Mesendoderm (in vitro differentiated cells): ENCODE data around the gene FLVCR1.

Source experiments
- DNase-seq: peaks from one replicate; pipeline ENCODE4 v3.0.0; 2013
- H2AK5ac ChIP-seq: 2 replicates; pipeline ENCODE4 v1.6.1; 2013; ENCODE audit warnings: low read length, inconsistent platforms
- H2BK120ac ChIP-seq: 2 replicates; pipeline ENCODE4 v1.6.1; 2013; ENCODE audit warnings: low read depth, mild to moderate bottlenecking, low read length, moderate library complexity, mixed read lengths
- H2BK15ac ChIP-seq: replicated peaks from 2 replicates; pipeline ENCODE4 v1.6.1; 2013; ENCODE audit warnings: low read depth, mild to moderate bottlenecking, moderate library complexity
- H2BK5ac ChIP-seq: 2 replicates; pipeline ENCODE4 v1.6.1; 2013; ENCODE audit warnings: low read length, inconsistent platforms
- H3K18ac ChIP-seq: 2 replicates; pipeline ENCODE4 v1.6.1; 2013; ENCODE audit warnings: mild to moderate bottlenecking, low read length, mixed read lengths
- H3K23ac ChIP-seq: one replicate; pipeline ENCODE4 v1.6.1; 2013; ENCODE audit warnings: low read length
- H3K27ac ChIP-seq: 2 replicates; pipeline ENCODE4 v1.5.1; 2013; ENCODE audit warnings: low read depth, mild to moderate bottlenecking, inconsistent platforms, low read length, moderate library complexity
- H3K27me3 ChIP-seq: 2 replicates; pipeline ENCODE4 v1.6.1; 2013; ENCODE audit warnings: low read length, control low read depth, mild to moderate bottlenecking, inconsistent platforms; ENCODE audit not compliant: insufficient read depth, poor library complexity
- H3K36me3 ChIP-seq: 2 replicates; pipeline ENCODE4 v1.6.1; 2013; ENCODE audit warnings: low read length, inconsistent platforms; ENCODE audit not compliant: control insufficient read depth, insufficient read depth
- H3K4ac ChIP-seq: one replicate; pipeline ENCODE4 v1.6.1; 2013; ENCODE audit warnings: low read depth, mild to moderate bottlenecking, low read length, moderate library complexity
- H3K4me1 ChIP-seq: 2 replicates; pipeline ENCODE4 v1.6.1; 2013; ENCODE audit warnings: low read depth, low read length, inconsistent platforms; ENCODE audit not compliant: control insufficient read depth
- H3K4me2 ChIP-seq: 2 replicates; pipeline ENCODE4 v1.6.1; 2013; ENCODE audit warnings: low read length
- H3K4me3 ChIP-seq: 2 replicates; pipeline ENCODE4 v1.5.1; 2013; ENCODE audit warnings: mild to moderate bottlenecking, low read length
- H3K56ac ChIP-seq: one replicate; pipeline ENCODE4 v1.6.1; 2013; ENCODE audit warnings: low read length
- H3K79me1 ChIP-seq: 2 replicates; pipeline ENCODE4 v1.6.1; 2013; ENCODE audit warnings: low read length, inconsistent platforms
- H3K79me2 ChIP-seq: 2 replicates; pipeline ENCODE4 v1.6.1; 2013; ENCODE audit warnings: mild to moderate bottlenecking, low read length; ENCODE audit not compliant: control insufficient read depth, insufficient read depth
- H3K9ac ChIP-seq: 2 replicates; pipeline ENCODE4 v1.6.1; 2013; ENCODE audit warnings: low read length, inconsistent platforms
- H4K5ac ChIP-seq: one replicate; pipeline ENCODE4 v1.6.1; 2013; ENCODE audit warnings: low read length
- H4K8ac ChIP-seq: one replicate; pipeline ENCODE4 v1.6.1; 2013; ENCODE audit warnings: low read depth, mild to moderate bottlenecking, control low read depth, low read length, moderate library complexity
- WGBS: extraction: QIAGEN DNeasy Blood & Tissue Kit; methylation state at CpG from one replicate; pipeline ENCODE4 v1.1.7; 2013; ENCODE audit warnings: low lambda C conversion rate, missing lambda C conversion rate; ENCODE audit not compliant: insufficient coverage; ENCODE audit errors: extremely low coverage; 5-methylcytosine and 5-hydroxymethylcytosine counted together

The FLVCR1 gene

GRCh38 chr1:212852105-212852688 is 5.9 kb upstream of the FLVCR1 start:
- no peaks in the 10 kb centered on the region for H3K79me1 ChIP-seq
- H3K4me2 ChIP-seq = no peak overlapping the region
- no peak overlapping the region for H3K4me3 ChIP-seq
- no peak overlapping the region for H3K56ac ChIP-seq
- no peak overlapping the region for H2BK15ac ChIP-seq
- H2AK5ac ChIP-seq = no peak overlapping the region
- H4K8ac ChIP-seq = no peak overlapping the region
- no peak for DNase-seq
- no peaks in the 10 kb centered on the region for H3K36me3 ChIP-seq
- no peak overlapping the region for H3K9ac ChIP-seq
- no peak overlapping the region for H3K23ac ChIP-seq
- no CpG with 5 or more reads among the region's 5 CpGs for WGBS
- no peak overlapping the region for H3K18ac ChIP-seq
- H3K27me3 ChIP-seq = no peaks in the 10 kb centered on the region
- H3K79me2 ChIP-seq = peaks cover 2% of the 10 kb centered on the region
- no peak overlapping the region for H3K27ac ChIP-seq
- H3K4me1 ChIP-seq = no peaks in the 10 kb centered on the region
- H2BK120ac ChIP-seq = no peak overlapping the region
- H2BK5ac ChIP-seq = no peak overlapping the region
- no peak overlapping the region for H4K5ac ChIP-seq
- H3K4ac ChIP-seq = no peak overlapping the region

GRCh38 chr1:212853658-212854057 is 4.4 kb upstream of the FLVCR1 start:
- H3K4me3 ChIP-seq = no peak overlapping the region
- H3K27ac ChIP-seq = no peak overlapping the region
- no peak overlapping the region for H2BK15ac ChIP-seq
- no peak overlapping the region for H4K5ac ChIP-seq
- H2BK120ac ChIP-seq = no peak overlapping the region
- no peaks in the 10 kb centered on the region for H3K4me1 ChIP-seq
- no peak overlapping the region for H3K23ac ChIP-seq
- H2AK5ac ChIP-seq = no peak overlapping the region
- H3K36me3 ChIP-seq = no peaks in the 10 kb centered on the region
- H3K18ac ChIP-seq = no peak overlapping the region
- no peaks in the 10 kb centered on the region for H3K27me3 ChIP-seq
- no peaks in the 10 kb centered on the region for H3K79me1 ChIP-seq
- no peak overlapping the region for H3K9ac ChIP-seq
- H3K56ac ChIP-seq = no peak overlapping the region
- H3K79me2 ChIP-seq = peaks cover 6% of the 10 kb centered on the region
- DNase-seq = no peak
- no peak overlapping the region for H3K4me2 ChIP-seq
- no peak overlapping the region for H4K8ac ChIP-seq
- WGBS = no CpG with 5 or more reads among the region's 5 CpGs
- H3K4ac ChIP-seq = no peak overlapping the region
- no peak overlapping the region for H2BK5ac ChIP-seq

- Histone ChIP-seq H3K27me3 (no peaks in the 10 kb centered on the region), H2AK5ac (peak overlapping the region; percentile 6), H3K18ac (no peak overlapping the region), H3K36me3 (no peaks in the 10 kb centered on the region), H2BK15ac (no peak overlapping the region), H4K5ac (no peak overlapping the region), H2BK120ac (no peak overlapping the region), H3K79me1 (no peaks in the 10 kb centered on the region), H3K79me2 (peaks cover 32% of the 10 kb centered on the region), H3K4me1 (no peaks in the 10 kb centered on the region), H3K4me2 (peak overlapping the region; percentile 11), H3K4ac (no peak overlapping the region), H4K8ac (no peak overlapping the region), H2BK5ac (no peak overlapping the region), H3K9ac (peak overlapping the region; percentile 57), H3K4me3 (no peak overlapping the region), H3K56ac (peak overlapping the region; percentile 78), H3K27ac (no peak overlapping the region), H3K23ac (no peak overlapping the region)
- DNase-seq = no peak
- whole genome bisulfite sequencing = no CpG with 5 or more reads among the region's 16 CpGs
Observed at GRCh38 chr1:212856755-212857154, 1.3 kb upstream of the FLVCR1 start.

GRCh38 chr1:212858461-212859265 is 588 bp downstream of the FLVCR1 start:
- peak overlapping the region; percentile 63 for H3K4me2 ChIP-seq
- peak overlapping the region; percentile 94 for H3K4me3 ChIP-seq
- H4K5ac ChIP-seq = no peak overlapping the region
- WGBS = no CpG with 5 or more reads among the region's 54 CpGs
- H3K79me2 ChIP-seq = peaks cover 46% of the 10 kb centered on the region
- peak overlapping the region; percentile 72 for H3K18ac ChIP-seq
- H3K23ac ChIP-seq = peak overlapping the region; percentile 54
- H3K9ac ChIP-seq = peak overlapping the region; percentile 91
- H3K56ac ChIP-seq = peak overlapping the region; percentile 96
- peak overlapping the region; percentile 87 for H3K4ac ChIP-seq
- peak overlapping the region; percentile 66 for H3K27ac ChIP-seq
- no peaks in the 10 kb centered on the region for H3K4me1 ChIP-seq
- H3K36me3 ChIP-seq = no peaks in the 10 kb centered on the region
- peak overlapping the region; percentile 84 for H2BK5ac ChIP-seq
- no peak overlapping the region for H4K8ac ChIP-seq
- no peaks in the 10 kb centered on the region for H3K27me3 ChIP-seq
- H3K79me1 ChIP-seq = no peaks in the 10 kb centered on the region
- H2BK120ac ChIP-seq = no peak overlapping the region
- peak; percentile 50 for DNase-seq
- no peak overlapping the region for H2BK15ac ChIP-seq
- H2AK5ac ChIP-seq = peak overlapping the region; percentile 95

GRCh38 chr1:212860713-212861581 is 2.9 kb downstream of the FLVCR1 start:
- peak overlapping the region; percentile 15 for H3K4me2 ChIP-seq
- H4K8ac ChIP-seq = no peak overlapping the region
- no peak overlapping the region for H4K5ac ChIP-seq
- no CpG with 5 or more reads among the region's 5 CpGs for WGBS
- H3K4ac ChIP-seq = no peak overlapping the region
- H3K9ac ChIP-seq = no peak overlapping the region
- peak overlapping the region; percentile 3 for H3K4me3 ChIP-seq
- H2BK120ac ChIP-seq = no peak overlapping the region
- no peak overlapping the region for H3K23ac ChIP-seq
- H3K56ac ChIP-seq = no peak overlapping the region
- H3K79me2 ChIP-seq = peaks cover 56% of the 10 kb centered on the region
- DNase-seq = peak; percentile 94
- peaks cover 1% of the 10 kb centered on the region for H3K36me3 ChIP-seq
- no peak overlapping the region for H2BK5ac ChIP-seq
- H3K18ac ChIP-seq = no peak overlapping the region
- no peak overlapping the region for H2AK5ac ChIP-seq
- H3K27ac ChIP-seq = no peak overlapping the region
- H3K79me1 ChIP-seq = no peaks in the 10 kb centered on the region
- no peaks in the 10 kb centered on the region for H3K27me3 ChIP-seq
- no peak overlapping the region for H2BK15ac ChIP-seq
- H3K4me1 ChIP-seq = no peaks in the 10 kb centered on the region
